ENCODE measurements around the gene TEKT1.
"Not testable (repeated sequence)": the region's sequence is repeated elsewhere in the genome, so short reads cannot be mapped to it uniquely, and the experiment has no call there.

Gene TEKT1

DNA sequence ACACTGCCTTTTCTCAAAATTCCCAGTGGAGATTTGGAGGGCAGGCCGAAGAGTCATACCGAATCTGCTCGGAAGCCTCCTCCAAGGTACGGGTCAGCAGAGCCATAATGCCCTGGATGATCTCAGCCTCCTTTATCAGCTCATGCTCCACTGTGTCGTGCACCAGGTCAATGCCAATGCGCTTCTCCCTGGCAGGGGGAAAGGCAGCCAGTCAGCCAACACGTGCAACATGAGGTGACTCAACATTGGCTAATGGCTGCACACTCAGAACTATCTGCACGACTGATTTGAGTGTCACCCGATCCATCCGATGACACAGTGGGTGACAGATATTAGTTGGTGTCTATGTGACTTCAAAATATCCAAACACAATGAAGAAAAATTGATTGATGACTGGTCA is 15.8 kb downstream of the TEKT1 start:
- no peak for DNase-seq (ENCODE audit: low read depth)

DNA sequence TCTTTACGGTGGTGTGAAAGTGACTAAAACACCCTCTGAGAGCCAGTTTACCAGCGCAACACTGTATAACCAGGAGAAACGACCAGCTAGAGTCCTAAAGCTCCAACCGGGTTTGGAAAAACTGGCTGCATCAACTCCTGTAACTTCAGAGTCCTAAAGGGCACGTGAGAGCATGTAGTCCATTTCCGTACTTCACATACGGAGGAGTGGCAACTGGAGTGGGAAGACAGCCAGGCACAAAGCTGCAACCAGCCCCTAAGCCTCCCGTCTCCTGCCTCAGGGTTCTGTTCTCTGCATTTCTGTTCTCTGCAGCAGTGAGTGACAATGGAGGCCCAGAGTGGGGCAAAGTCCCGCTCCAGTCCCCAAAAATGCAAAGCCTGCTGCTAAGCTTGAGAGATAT is 19.2 kb downstream of the TEKT1 start:
- no peak for DNase-seq (ENCODE audit: low read depth)

GRCh38 chr17:6811510-6811909 is 20.0 kb downstream of the TEKT1 start:
- no peak for DNase-seq (ENCODE audit: low read depth)

DNA sequence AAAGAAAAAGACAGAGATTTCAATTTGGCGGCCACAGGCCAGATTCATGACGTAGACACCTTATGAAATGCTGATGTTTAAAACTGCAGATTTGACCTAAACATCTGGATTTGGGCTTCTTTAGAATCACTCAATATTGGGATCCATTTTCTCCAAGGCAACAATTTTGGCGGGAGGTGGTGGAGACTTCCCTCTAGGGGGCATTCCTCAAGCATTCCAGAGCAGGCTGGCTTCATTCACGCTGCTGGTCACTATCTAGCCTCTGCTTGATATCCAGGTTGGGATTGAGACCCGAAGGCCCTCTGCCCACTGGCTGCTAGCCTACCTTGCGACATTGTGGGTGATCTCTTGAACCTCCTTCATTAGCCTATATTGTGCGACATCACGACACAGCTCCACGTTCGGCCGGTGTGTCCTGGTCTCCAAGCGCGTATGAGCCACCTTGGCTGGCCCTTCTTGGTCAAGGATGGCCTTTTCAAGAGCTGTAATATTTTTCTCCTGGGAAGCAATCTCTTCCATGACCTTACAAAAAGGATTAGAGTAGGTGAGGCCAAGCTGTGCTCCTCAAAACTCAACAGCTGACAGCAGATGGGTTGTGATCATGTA is 31.0 kb downstream of the TEKT1 start:
- DNase-seq (ENCODE audit: low read depth): no peak

DNA sequence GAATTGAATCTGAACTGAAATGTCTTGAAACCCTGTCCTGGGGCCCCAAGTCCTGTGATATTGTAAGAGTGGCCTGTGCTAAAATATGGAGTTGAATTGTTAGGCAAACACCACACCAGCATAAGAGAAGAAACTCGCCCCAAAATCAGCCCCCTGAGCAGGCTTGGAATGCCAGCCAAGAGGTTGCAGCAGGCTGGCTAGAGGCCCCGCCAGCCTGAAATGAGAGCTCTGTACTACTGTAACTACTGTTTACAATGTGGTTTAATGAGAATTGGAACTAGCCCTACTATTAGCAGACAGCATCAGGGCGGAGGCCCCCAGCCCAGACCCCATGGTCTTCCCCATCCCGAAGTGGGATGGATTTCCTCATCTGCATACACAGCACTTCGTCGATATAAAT is 31.8 kb downstream of the TEKT1 start:
- DNase-seq (ENCODE audit: low read depth): no peak

DNA sequence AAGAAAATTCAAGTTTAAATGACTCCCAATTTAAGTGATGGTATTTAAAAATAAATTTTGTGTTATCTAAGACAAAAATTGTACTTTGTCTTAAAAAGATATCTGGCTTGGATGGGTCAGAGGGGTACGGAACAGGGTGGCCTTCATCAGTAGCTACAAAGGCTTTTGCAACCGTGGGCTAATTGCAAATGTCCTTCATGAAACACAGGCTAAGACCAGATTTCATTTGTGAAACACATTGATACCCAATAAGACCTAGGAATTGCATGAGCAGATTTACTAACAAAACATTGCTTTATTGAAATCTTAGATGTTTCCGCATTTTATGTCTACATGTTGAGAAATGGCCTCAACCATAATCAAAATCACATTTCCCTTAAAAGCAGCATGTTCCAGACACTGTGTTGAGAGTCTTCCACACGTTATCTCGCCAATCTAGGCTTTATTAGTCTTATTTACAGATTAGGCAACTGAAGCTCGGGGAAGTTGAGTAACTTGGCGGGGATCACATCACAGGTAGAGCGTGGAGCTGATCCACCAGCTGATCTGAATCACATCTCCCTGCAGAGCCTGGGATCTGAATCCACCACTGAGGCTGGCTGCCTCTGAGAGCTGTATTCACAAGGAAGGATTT is 33.7 kb downstream of the TEKT1 start:
- DNase-seq (ENCODE audit: low read depth): no peak

DNA sequence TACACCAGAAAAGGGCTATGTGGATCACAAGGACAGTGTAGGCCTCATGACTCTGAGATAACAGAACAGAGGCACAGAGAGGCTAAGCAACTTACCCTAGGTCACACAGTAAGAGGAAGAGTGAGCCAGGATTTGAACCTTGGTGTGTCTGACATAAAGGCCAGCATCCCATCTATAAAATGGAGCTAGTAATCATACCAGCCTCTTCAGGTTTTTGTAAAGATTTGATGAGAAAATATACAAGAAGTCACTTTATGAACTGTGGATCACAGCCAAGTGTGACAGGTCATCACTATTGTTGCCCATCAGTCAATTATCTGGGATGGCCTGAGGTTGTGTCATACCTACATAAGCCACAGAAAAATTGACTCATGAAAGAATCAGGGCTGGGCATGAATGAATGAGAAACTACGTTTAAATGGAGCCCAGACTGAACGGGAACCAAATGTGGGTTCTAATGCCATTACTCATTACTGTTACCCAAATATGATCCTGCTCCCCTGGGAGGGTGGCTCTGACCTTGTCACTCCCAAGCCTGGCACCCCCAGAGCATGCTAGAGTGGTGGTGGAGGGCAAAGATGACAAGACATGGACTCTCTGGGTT is 34.5 kb downstream of the TEKT1 start:
- DNase-seq (ENCODE audit: low read depth): no peak

- no peak for DNase-seq (ENCODE audit: low read depth)
Observed at GRCh38 chr17:6796017-6796886, 35.3 kb downstream of the TEKT1 start.

DNA sequence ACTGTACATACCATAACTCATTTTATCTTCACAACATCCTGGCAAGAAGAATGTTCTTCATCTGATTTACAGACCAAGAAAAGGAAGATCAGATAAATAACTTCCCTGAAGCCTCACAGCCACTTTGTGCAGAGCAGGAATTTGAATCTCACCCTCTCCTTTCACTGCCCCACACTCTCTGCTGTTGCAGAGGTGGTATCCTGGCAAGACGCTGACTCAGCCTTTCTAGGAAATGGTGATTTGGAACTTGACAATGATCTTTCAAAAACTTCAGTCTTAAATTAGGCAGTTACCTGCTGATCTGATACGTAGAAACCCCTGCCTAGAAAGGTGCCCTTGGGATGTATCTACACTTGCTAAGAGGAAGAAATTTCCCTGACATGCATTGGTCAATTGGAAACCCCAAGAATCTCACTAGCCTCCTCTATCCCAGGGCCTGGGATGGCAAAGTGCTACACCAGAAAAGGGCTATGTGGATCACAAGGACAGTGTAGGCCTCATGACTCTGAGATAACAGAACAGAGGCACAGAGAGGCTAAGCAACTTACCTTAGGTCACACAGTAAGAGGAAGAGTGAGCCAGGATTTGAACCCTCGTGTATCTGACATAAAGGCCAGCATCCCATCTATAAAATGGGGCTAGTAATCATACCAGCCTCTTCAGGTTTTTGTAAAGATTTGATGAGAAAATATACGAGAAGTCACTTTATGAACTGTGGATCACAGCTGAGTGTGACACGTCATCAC is 37.6 kb downstream of the TEKT1 start:
- no peak for DNase-seq (ENCODE audit: low read depth)

DNA sequence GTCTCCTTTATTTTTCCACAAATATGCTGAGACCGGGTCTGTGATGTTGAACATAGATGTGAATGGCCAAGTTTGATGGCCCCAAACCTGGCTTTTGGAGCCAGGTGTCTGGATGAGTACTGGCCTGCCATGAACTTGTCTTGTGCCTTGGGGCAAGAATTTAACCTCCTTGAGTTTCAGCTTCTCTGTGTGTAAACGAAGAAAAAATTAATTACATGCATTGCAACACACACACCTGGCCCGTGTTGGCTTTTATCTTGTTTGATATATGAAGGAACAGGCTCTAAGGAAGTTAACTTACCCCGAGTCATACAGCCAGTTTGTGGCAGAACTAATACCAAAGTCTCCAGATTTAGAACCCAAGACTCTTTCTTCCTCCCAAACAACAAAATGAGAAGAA is 42.4 kb downstream of the TEKT1 start:
- no peak for DNase-seq (ENCODE audit: low read depth)

DNA sequence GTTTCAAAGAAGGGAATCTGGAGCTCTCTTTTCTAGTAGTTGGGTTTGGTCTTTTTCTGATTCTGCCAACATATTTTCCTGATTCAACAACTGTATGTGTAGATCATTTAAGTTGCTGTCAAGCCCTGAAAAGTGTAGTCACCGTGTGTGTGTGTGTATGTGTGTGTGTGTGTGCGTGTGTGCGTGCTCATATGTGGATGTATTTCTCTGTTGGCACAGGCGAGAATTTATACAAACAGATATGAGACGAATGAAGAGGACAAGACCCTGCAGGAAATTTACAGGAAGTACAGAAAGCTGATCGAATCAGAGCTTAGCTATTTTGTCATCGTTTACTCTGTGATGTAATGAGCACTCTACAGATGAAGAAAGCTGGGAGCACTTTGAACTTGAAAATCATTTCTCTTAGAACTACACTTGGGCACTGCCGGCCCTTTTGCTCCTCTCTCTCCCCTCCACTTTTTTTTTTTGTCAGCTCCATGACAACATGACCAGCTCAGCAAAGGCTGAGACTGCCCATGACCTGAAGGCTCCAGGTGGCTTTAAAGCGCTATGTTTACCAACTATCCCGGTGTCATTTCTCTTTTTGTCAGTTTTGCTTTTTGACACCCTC is 44.3 kb downstream of the TEKT1 start:
- DNase-seq (ENCODE audit: low read depth): no peak

GRCh38 chr17:6786618-6787017 is 44.9 kb downstream of the TEKT1 start:
- no peak for DNase-seq (ENCODE audit: low read depth)

DNA sequence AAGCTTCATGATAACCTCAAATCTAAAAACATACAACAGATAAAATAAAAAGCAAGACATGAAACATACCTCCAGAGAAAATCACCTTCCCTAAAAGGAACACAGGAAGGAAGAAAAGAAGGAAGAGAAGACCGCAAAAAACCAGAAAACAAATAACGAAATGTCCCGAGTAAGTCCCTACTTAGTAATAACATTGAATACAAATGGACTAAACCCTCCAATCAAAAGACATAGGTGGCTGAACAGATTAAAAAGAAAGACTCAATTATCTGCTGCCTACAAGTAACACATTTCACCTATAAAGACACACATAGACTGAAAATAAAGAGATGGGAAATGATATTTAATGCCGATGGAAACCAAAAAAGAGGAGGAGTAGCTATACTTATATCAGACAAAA is 49.3 kb downstream of the TEKT1 start:
- DNase-seq (ENCODE audit: low read depth): no peak

- DNase-seq (ENCODE audit: low read depth): no peak
Observed at GRCh38 chr17:6780886-6781285, 50.6 kb downstream of the TEKT1 start.

GRCh38 chr17:6780001-6780400 is 51.5 kb downstream of the TEKT1 start:
- no peak for DNase-seq (ENCODE audit: low read depth)

GRCh38 chr17:6779411-6779810 is 52.1 kb downstream of the TEKT1 start:
- no peak for DNase-seq (ENCODE audit: low read depth)

DNA sequence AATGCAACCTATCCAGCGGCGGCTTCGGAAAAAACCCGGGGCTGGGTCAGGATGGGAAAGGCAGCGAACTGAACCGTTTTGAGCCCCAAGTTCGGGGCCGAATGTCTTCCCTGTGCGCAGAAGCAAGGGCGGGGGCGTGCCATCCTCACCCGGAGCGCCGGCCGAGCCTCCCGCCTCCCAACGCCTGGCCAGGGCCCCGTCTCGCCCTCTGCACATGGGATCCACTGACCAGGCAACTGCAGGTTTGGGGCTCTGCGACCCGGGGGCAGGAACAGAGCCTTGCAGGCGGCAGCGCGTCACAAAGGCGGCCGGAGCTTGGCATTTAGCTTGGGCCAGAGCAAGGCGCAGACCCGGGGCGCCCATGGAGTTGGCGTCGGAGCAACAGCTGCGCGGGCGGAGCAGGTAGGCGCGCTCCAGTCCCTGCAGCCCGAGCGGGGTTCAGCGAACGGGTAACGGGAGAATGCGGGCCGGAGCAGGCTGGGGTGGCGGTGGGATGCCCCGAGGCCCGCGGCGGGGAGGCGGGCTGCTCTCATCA is 55.6 kb downstream of the TEKT1 start, which contains the start of gene FBXO39:
TSS of gene FBXO39 (plus strand) at position 345 of the 535 bp plus-strand sequence. CDS start 3,654 bp downstream, outside the sequence.
- DNase-seq (ENCODE audit: low read depth): no peak

- not testable (repeated sequence) for DNase-seq (ENCODE audit: low read depth)
Observed at GRCh38 chr17:6774906-6775305, 56.6 kb downstream of the TEKT1 start.

GRCh38 chr17:6772016-6772415 is 59.5 kb downstream of the TEKT1 start:
- no peak for DNase-seq (ENCODE audit: low read depth)

GRCh38 chr17:6768447-6768846 is 63.1 kb downstream of the TEKT1 start:
- DNase-seq (ENCODE audit: low read depth): no peak

- no peak for DNase-seq (ENCODE audit: low read depth)
Observed at GRCh38 chr17:6761779-6762178, 69.8 kb downstream of the TEKT1 start.
